ENCODE measurements around the gene NREP.

NREP gene

GRCh38 chr5:111679611-111680010, 77.4 kb downstream of the NREP start:
- TF ChIP-seq CTCF (IDR thresholded peaks at IDR 0.05; ENCODE audit: low read depth, low read length, missing control alignments), result no peak
- in situ Hi-C loops (cut with HindIII; ENCODE audit: low sequenced_read_pairs), result no loop called here
- no peak overlapping the region for H3K4me3 ChIP-seq (ENCODE audit: low read depth, low read length)
- DNase-seq (ENCODE audit: low read depth), result no peak
